ENCODE results near the gene PRSS22.

Gene PRSS22

GRCh38 chr16:2856061-2856670, 1.8 kb downstream of the PRSS22 start:
- no peak for TF ChIP-seq CTCF (IDR thresholded peaks at IDR 0.05; ENCODE audit: extremely low read depth, insufficient read depth, missing control alignments)
- in situ Hi-C loops (cut with MboI; ENCODE audit: low pct_unique_long_range_greater_than_20kb, low sequenced_read_pairs, unreplicated experiment) = no loop called here
- peak; percentile 39 for DNase-seq (ENCODE audit: low spot score)

- TF ChIP-seq CTCF (IDR thresholded peaks at IDR 0.05; ENCODE audit: extremely low read depth, insufficient read depth, missing control alignments) = no peak
- in situ Hi-C loops (cut with MboI; ENCODE audit: low pct_unique_long_range_greater_than_20kb, low sequenced_read_pairs, unreplicated experiment) = no loop called here
- DNase-seq (ENCODE audit: low spot score) = peak; percentile 19
Measured at GRCh38 chr16:2855536-2855935, 2.4 kb downstream of the PRSS22 start.

- peak; percentile 41 for DNase-seq (ENCODE audit: low spot score)
- in situ Hi-C loops (cut with MboI; ENCODE audit: low pct_unique_long_range_greater_than_20kb, low sequenced_read_pairs, unreplicated experiment) = no loop called here
- TF ChIP-seq CTCF (IDR thresholded peaks at IDR 0.05; ENCODE audit: extremely low read depth, insufficient read depth, missing control alignments) = peak; percentile 36
Measured at GRCh38 chr16:2854700-2855309, 3.2 kb downstream of the PRSS22 start.

- DNase-seq (ENCODE audit: low spot score) = no peak
- in situ Hi-C loops (cut with MboI; ENCODE audit: low pct_unique_long_range_greater_than_20kb, low sequenced_read_pairs, unreplicated experiment) = no loop called here
- TF ChIP-seq CTCF (IDR thresholded peaks at IDR 0.05; ENCODE audit: extremely low read depth, insufficient read depth, missing control alignments) = no peak
Measured at GRCh38 chr16:2853531-2854073, 4.4 kb downstream of the PRSS22 start.

GRCh38 chr16:2852731-2853507, 5.1 kb downstream of the PRSS22 start:
- no peak for DNase-seq (ENCODE audit: low spot score)
- in situ Hi-C loops (cut with MboI; ENCODE audit: low pct_unique_long_range_greater_than_20kb, low sequenced_read_pairs, unreplicated experiment) = no loop called here
- no peak for TF ChIP-seq CTCF (IDR thresholded peaks at IDR 0.05; ENCODE audit: extremely low read depth, insufficient read depth, missing control alignments)

- DNase-seq (ENCODE audit: low spot score) = no peak
- TF ChIP-seq CTCF (IDR thresholded peaks at IDR 0.05; ENCODE audit: extremely low read depth, insufficient read depth, missing control alignments) = no peak
- in situ Hi-C loops (cut with MboI; ENCODE audit: low pct_unique_long_range_greater_than_20kb, low sequenced_read_pairs, unreplicated experiment) = no loop called here
Measured at GRCh38 chr16:2852003-2852730, 5.8 kb downstream of the PRSS22 start.
